Ramos (cell line): ENCODE data around the gene TUBAL3.
"Not testable (repeated sequence)": the region's sequence is repeated elsewhere in the genome, so short reads cannot be mapped to it uniquely, and the experiment has no call there.

Experiments used
- in situ Hi-C: fragments of 300-500 bp; cut with MboI; formaldehyde crosslinking; loops from one replicate; pipeline ENCODE4 v1.14.3; 2022; ENCODE audit warnings: low sequenced_read_pairs; ENCODE audit not compliant: unreplicated experiment

TUBAL3 gene

DNA sequence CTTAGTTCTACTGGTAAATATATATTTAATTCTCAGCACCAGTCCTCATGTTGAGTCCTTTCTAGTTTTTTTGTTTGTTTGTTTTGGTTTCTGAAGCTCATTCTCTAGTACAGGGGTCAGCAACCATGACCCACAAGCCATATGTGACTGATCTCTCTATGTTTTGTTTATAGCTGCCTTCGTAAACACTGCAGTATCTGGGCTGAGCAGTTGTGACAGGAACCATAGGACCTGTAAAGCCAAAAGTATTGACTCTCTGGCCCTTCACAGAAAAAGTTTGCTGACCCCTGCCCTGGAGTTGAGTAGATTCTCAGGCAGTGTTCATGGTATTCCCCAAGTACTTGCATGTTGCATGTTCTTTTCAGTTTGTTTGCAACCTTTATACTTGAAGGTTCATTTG, 28.6 kb upstream of the TUBAL3 start:
- in situ Hi-C loops, result loop anchor here (25.0 kb wide), 1 partner anchor 304 kb away; no protein-coding TSS in a partner anchor

DNA sequence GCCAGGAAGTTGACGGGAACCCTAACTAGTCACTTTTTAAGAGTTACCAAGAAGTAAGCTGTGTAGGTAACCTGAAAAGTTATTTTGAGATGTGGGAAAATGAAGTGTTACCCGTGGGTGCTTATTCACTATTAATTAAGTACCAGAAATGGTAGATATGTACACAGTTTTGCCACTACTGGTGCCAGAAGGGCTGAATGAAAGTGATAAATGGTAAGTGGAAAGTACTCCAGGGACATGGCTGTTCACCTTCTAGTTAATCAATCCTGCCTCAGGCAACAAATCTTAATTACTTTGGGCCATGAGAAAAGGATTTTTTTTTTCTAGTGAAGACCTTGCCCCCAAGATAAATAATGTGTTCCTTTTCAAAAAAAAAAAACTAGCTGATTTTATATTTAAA, 23.5 kb upstream of the TUBAL3 start:
- in situ Hi-C loops, result loop anchor here (25.0 kb wide), 1 partner anchor 309 kb away; no protein-coding TSS in a partner anchor

DNA sequence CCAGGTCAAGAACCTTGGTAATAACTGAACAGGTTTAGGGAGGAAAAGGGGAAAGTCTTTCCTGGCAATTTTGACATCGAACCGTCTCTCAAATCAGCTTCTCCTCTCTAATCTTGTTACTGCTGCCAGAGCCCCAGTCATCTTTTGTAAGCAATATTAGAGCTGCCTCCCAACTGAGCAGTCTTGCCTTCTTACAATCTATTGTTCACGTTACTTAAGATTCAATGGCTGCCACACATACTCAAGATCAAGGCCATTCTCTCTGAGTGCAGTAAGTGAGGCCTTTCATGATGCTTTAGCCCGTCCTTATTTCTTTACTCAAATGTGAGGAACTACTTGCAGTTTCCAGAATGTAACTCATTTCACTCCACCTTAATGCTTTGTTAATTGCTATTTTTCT, 20.1 kb upstream of the TUBAL3 start:
- in situ Hi-C loops, result loop anchor here (25.0 kb wide), 1 partner anchor 313 kb away; no protein-coding TSS in a partner anchor

DNA sequence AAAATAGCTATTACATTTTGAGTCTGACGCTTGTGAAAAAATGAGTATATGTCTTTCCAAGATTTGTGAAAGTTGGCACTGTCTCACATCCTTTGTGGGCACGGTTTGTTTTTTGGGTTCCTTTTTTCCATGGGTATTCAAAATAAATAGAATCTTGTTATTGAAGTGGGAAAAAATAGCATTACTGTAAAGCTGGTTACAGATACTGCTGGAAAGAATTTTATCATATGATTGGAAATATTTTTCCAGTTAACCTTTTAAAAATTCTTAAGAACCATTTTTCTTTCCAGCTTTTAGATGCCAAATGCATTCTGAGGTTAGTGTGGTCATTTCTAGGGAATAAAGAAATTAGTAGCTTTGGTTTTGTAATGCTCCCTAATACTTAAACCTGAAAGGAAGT, 19.1 kb upstream of the TUBAL3 start:
- in situ Hi-C loops, result no loop called here

DNA sequence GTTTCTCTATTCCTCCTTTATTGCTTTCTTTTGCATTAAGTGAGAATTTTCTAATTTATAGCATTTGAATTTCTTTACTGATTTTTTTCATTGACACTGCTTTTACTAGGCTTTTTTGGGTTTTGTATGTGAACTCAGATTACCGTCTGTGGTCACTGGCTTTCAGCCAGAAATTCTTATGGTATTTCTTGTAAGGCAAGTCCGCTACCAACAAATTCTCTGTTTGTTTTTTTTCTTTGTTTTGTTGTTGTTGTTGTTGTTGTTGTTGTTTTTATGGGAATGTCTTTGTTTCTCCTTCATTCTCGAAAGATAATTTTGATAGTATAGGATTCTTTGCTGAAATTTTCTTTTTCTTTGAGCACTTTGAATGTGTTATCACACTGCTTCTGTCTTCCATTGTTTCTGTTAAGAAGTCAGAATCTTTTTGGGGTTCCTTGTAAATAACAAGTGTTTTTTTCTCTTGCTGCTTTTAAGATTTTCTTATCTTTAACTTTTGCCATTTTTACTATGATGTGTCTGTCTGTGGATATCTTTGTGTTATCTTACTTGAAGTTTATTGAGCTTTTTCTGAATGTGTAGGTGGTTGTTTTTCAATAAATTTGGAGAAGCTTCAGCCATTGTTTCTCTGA, 15.0 kb upstream of the TUBAL3 start:
- in situ Hi-C loops, result no loop called here

DNA sequence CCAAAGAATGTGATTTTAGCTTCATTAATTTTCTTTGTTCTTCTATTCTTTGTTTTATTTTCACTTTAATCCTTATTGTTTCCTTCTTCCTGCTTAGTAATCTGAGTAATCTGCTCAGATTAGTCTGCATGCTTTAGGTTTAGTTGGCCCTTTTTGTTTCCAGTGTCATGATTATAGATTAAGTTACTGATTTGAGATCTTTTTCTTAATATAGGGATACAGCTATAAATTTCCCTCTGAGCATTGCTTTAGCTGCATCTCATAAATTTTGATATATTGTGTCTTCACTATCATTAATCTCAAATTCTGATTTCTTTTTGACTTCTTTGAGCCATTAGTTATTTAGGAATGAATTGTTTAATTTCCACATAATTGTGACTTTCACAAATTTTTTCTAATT, 14.0 kb upstream of the TUBAL3 start:
- in situ Hi-C loops, result no loop called here

DNA sequence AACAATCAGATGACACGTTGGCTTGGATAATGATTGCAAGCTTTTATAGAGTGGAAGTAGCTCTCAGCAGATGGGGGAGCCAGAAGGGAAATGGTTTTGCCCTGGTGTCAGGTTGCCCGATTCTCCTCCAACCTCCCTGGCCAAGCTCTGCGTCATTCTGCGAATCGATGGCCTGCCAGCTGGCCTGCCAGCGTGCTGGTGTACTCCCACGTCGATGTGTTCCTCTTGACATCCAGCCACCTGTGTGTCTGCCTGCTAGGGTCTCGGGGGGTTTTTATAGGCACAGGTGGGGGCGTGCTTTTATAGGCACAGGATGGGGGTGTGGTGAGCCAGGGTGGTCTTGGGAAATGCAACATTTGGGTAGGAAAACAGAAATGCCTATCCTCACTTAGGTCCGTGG, 12.4 kb upstream of the TUBAL3 start:
- in situ Hi-C loops, result no loop called here

DNA sequence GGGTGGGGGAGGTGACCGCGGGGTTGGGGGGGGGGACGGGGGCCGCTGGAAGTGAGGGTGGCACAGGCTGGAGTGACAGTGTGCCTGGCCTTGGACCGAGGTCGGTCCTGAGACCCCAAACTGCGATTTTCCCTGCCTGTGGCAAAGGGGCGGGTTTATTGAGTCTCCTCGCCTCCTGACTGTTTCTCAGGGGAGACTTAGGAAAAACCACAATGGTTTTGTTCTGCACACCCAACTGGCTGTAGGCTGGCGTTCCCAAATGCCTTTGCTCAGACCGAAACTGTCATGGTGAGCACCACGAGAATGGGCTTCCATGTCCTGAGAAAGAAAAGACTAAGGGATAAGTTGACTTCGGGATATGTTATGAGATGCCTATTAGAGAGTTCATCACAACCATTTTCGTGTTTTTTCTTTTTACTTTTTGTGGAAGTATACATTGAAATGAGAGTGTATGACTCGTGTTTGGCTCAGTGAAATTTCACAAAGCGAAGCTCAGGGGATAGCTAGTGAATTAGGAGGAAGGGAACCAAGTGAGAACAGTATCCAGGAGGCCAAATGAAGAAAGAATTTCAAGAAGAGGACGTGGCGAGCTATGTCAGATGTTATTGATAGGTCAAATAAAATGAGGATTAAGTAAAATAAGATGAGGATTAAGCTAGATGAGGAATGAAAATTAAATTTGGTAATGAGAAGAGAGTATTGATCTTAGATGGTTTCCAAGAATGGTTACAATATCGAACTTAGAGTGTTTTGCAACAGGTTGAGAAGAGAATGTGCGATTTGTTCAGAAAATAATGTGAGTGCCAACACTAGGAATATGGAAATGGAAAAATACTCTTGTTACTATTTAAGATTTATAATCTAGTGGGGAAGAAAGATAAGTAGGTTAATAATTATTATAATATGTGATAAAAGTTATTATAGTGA, 8.6 kb upstream of the TUBAL3 start:
- in situ Hi-C loops, result no loop called here

DNA sequence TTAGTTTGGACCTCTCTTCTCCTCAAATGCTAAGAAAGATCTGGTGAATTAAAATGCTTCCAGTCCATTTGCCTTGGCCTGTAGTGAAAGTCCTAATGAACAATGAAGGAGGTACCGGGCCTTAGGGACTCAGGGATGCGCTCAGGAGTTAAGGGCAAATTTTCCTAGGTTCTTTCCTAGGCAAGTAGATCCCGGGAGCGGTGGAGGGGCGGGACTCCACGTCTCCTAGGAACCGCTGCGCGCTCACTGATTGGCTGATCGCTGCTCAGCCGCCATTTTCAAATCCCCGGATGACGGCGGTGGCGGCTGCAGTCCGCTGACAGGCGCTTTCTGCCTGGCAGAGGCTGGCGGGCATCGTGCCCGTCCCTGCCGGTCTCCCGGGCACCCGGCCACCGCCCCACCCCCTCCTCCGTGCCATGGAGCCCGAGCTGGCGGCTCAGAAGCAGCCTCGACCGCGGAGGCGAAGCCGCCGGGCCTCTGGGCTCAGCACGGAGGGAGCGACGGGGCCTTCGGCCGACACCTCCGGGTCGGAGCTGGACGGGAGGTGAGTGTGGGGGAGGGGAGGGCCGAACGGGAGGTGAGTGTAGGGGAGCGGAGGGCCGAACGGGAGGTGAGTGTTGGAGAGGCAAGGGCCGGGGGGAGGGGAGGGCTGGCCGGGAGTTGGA, 7.8 kb upstream of the TUBAL3 start, which contains the start of gene NET1:
Gene NET1, plus strand, starts transcription at position 281 of the 665 bp plus-strand sequence. Its CDS starts 136 bp downstream, at position 417.
- in situ Hi-C loops, result no loop called here

DNA sequence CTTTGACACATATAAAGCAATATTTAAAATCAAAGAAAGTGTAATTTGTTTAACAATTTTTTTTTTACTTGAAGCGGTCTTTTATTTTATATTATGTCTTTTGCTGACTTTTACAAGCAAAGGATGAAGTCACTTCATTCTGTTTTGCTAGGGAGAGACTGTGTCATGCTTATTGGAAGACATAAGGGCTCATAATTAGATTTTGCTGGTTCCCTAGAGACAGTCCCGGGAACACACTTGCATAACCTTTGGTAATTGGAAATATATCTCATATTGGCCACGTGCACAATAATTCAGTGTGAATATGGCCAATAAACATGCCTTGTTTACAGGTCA, 7.3 kb upstream of the TUBAL3 start:
- in situ Hi-C loops, result no loop called here

DNA sequence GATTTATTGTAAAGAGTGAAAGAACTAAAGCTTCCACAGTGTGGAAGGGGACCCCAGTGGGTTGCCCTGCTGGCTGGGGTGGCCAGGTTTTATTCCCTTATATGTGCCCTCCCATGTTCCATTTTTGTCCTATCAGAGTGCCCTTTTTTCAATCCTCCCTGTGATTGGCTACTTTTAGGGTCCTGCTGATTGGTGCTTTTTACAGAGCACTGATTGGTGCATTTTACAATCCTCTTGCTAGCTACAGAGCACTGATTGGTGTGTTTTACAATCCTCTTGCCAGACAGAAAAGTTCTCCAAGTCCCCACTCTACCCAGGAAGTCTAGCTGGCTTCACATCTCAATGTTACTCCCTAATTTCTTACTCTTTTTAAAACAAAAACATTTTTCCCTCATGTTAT, 6.2 kb upstream of the TUBAL3 start:
- in situ Hi-C loops, result not testable (repeated sequence)

DNA sequence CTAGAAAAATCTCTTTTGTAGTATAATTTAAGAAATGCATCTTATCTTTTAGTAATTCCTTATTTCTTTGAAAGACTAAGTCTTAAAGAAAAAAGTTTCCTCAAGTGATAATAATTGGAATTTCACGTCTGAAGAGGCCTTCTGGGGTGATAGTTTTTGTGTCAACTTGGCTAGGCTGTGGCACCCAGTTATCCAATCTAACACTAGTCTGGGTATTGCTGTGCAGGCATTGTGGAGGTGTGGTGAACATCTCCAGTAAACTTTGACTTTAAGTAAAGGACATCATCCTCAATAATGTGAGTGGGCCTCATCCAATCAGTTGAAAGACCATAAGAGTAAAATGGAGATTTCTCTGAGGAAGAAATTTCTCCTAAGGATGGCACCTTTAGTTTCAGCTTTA, 2.3 kb upstream of the TUBAL3 start:
- in situ Hi-C loops, result no loop called here

DNA sequence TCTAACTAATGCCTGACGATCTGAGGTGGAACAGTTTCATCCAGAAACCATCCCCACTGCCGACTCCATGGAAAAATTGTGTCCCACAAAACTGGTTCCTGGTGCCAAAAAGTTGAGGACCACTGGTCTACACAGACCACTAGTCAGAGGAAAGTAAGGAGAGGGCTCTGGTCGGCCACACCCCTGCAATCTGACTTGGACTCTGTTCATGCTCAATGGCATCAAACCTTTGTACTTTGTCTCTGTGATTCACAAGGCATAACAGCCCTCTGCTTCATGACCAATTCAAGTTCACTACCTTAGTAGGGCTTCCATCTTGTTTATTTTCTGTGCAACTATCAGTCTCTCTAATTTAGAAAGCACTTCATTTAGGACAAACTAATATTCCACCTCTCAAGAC, 1.8 kb downstream of the TUBAL3 start:
- in situ Hi-C loops, result no loop called here

DNA sequence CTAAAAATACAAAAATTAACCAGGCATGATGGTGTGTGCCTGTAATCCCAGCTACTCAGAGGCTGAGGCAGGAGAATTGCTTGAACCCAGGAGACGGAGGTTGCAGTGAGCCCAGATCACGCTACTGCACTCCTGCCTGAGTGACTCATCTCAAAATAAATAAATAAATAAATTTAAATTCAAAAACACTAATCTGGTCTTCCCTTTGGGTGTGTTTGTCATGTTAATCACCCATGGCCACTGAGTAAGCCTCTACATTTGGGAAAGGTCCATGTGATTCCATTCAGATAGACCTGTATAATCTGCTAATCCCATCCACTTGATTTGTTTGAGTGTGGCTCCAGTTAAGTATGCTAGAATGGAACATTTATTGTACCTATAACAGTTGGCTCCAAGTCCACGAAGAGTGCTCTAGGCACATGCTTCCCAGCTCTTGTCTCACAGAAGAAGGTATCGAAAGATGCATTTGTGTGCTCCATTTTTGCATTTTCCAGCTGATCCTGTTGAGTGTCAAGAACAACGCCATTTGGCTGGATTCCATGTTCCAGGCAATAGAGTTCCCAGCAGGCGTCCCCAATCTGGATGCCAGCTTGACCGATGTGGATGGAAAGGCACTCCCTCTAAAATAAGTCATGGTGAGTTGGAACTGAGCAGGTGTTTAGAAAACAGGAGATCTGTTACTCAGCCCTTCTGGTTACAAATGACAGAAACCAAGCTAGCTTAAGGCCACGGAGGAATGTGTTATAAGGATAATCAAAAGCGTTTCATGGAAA, 4.0 kb downstream of the TUBAL3 start:
- in situ Hi-C loops, result no loop called here

DNA sequence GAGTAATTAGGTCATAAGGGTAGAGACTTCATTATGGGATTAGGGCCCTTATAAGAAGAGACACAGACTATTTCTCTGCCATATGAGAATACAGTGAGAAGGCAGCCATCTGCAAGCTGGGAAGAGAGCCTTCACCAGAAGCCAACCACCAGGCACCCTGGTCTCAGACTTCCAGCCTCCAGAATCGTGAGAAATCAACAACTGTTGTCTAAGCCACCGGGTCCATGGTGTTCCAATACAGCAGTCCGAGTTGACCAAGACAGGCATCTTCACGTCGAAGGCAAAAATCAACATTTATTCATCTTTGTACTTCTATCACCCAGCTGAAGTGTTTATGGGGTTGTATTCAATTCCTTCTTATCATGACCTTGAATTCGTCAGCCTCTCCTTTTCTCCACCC, 5.3 kb downstream of the TUBAL3 start:
- in situ Hi-C loops, result no loop called here

DNA sequence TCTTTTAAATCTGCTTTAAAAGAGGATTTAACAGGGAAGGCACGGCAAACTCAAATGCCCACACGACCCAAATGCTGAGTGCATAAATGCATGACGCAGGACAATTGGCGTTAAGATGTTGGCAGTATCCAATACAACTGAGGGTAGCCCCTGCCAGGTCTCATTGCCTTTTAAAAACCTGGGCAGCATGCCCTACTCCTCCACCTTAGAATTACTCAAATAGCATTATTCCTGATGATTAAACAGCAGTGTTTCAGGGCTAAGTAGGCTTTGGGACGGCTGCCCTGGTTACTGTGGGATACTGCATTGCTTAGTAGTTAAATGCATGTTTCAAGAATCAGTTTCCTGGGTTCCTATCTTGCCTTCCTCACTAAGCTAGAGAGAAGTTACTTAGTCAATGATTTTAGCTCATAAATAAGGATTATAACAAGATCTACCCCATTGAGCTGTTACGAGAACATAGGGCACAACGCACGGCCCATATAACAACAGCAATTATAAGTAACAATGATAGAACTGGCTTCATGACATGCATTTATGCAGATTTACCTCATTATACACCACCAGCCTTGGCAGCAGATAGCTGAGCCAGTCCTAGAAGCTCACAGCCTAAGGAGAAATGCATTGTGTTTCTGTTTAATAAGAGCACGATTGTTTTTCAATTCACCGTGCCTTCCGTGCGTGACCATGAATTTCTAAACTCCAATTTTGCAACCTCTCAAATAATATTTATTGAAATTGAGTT, 7.9 kb downstream of the TUBAL3 start:
- in situ Hi-C loops, result no loop called here

DNA sequence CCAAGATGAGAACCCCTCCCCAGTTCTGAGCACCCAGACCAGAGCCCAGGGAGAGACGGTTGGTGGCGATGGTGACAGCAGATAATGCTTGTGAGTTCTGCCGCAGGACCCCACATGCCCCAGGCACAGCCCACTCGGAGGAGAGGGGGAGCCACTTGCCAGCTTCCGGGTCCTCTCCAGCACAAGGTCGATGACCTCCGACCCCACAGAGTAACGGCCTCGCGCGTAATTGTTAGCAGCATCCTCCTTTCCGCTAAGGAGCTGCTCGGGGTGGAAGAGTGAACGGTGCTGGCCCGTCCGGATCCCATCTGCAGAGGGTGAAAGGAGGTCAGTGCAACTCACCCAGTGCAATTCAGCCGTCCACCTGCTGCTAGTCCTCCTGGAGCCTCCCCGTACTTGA, 9.5 kb downstream of the TUBAL3 start:
- in situ Hi-C loops, result no loop called here

DNA sequence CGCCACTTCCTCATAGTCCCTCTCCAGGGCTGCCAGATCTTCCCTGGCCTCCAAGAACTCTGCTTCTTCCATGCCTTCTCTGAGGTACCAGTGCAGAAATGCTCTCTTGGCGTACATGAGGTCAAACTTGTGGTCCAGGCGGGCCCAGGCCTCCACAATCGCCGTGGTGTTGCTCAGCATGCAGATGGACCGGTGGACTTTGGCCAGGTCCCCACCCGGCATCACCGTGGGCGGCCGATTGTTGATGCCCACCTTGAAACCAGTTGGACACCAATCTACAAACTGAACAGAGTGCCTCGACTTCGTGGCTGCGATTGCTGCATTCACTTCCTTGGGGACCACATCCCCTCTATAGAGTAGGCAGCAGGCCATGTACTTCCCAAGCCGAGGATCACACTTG, 11.1 kb downstream of the TUBAL3 start:
- in situ Hi-C loops, result no loop called here

DNA sequence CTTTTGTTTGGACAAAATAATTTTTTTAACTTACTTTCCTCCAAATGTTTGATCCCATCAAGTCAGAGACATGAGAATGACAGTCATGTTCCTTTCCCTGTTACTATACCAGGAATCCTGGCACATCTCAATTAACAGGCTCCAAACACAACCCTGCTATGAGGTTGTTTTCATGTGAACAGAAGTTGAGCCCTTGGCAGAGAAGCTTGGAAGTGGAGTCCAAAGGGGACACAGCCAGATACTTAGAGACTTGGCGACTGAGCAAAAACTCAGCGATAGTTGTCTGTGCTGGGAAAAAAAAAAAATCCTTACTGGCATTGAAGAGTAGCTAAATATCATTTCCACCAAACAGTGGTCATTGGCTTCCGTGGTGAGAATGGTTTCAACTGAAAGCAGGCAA, 12.8 kb downstream of the TUBAL3 start:
- in situ Hi-C loops, result no loop called here
